SK-N-SH (cell line): Measurements from ENCODE around the gene LRP1. TPM values are rescaled to one million over a fixed set of nuclear protein-coding genes. Genes with fewer than 3 reads are reported as not detected.
A peak's percentile ranks its signal among the peaks of the same experiment; 100 is the strongest.

Source experiments
- CTCF ChIA-PET: fragments of 300-600, 350-600 bp; formaldehyde crosslinking; extraction: SDS; loops from one replicate; lab custom pipeline; 2021; lab: Yijun Ruan, JAX
- POLR2A ChIA-PET: fragments of 350-600 bp; sonication (Branson Sonifier 250); formaldehyde crosslinking; extraction: SDS; loops from one replicate; lab custom pipeline; 2020; ENCODE audit warnings: antibody characterized with exemption, inconsistent platforms; lab: Yijun Ruan, JAX
- DNase-seq: peaks from one replicate; pipeline ENCODE4 v3.0.0; 2012
- H2AFZ ChIP-seq: fragments of 200-600 bp; sonication (generic); 2 replicates; pipeline ENCODE4 v1.8.1; 2016; ENCODE audit warnings: antibody characterized with exemption, mild to moderate bottlenecking, low read depth
- H3F3A ChIP-seq: fragments of 200-600 bp; sonication (generic); replicated peaks from 2 replicates; pipeline ENCODE3; 2016; ENCODE audit warnings: antibody characterized with exemption, mild to moderate bottlenecking; ENCODE audit not compliant: insufficient read depth
- H3K27ac ChIP-seq, 2 experiments: fragments of 200-500 bp in 1 of 2; fragments of 200-600 bp in 1 of 2; sonication (Bioruptor generic) in 1 of 2; sonication (generic), shearing (Covaris generic) in 1 of 2; 2 replicates each; pipeline versions ENCODE4 v1.5.1 to v1.6.1; 2014 to 2016; ENCODE audit warnings: low read depth in 2 of 2, inconsistent platforms in 1 of 2, low read length in 1 of 2, mild to moderate bottlenecking in 1 of 2, mixed read lengths in 1 of 2
- H3K27me3 ChIP-seq: fragments of 200-600 bp; sonication (generic), shearing (Covaris generic); 2 replicates; pipeline ENCODE4 v1.6.1; 2016; ENCODE audit warnings: mixed run types; ENCODE audit not compliant: insufficient read depth
- H3K36me3 ChIP-seq, 2 experiments: fragments of 200-500 bp in 1 of 2; fragments of 200-600 bp in 1 of 2; sonication (Bioruptor generic) in 1 of 2; sonication (generic) in 1 of 2; replicated peaks in 1 of 2; 2 replicates each; pipeline versions ENCODE3 to v1.5.1; 2014 to 2016; ENCODE audit warnings: low read length in 1 of 2, mild to moderate bottlenecking in 1 of 2; ENCODE audit not compliant: insufficient read depth in 2 of 2, control insufficient read depth in 1 of 2
- H3K4me1 ChIP-seq, 2 experiments: fragments of 200-500 bp in 1 of 2; fragments of 200-600 bp in 1 of 2; sonication (Bioruptor generic) in 1 of 2; sonication (generic), shearing (Covaris generic) in 1 of 2; 2 replicates each; pipeline versions ENCODE4 v1.5.1 to v1.6.1; 2014 to 2016; ENCODE audit warnings: low read depth in 1 of 2, low read length in 1 of 2, mixed run types in 1 of 2; ENCODE audit not compliant: insufficient read depth in 2 of 2, control insufficient read depth in 1 of 2
- H3K4me2 ChIP-seq: fragments of 200-600 bp; sonication (generic), shearing (Covaris generic); 2 replicates; pipeline ENCODE4 v1.6.1; 2017; ENCODE audit warnings: mixed run types
- H3K4me3 ChIP-seq, 2 experiments: fragments of 200-500 bp in 1 of 2; fragments of 200-600 bp in 1 of 2; sonication (Bioruptor generic) in 1 of 2; sonication (generic), shearing (Covaris generic) in 1 of 2; 2 replicates each; pipeline versions ENCODE4 v1.5.1 to v1.8.1; 2014 to 2016; ENCODE audit warnings: low read depth in 2 of 2, inconsistent platforms in 1 of 2, low read length in 1 of 2, mild to moderate bottlenecking in 1 of 2, mixed read lengths in 1 of 2, moderate library complexity in 1 of 2
- H3K79me2 ChIP-seq: fragments of 200-600 bp; sonication (generic); 2 replicates; pipeline ENCODE4 v1.8.1; 2017; ENCODE audit warnings: mild to moderate bottlenecking; ENCODE audit not compliant: insufficient read depth
- H3K9ac ChIP-seq: fragments of 200-600 bp; sonication (generic); 2 replicates; pipeline ENCODE4 v1.6.1; 2017; ENCODE audit warnings: mixed run types
- H3K9me2 ChIP-seq: fragments of 200-600 bp; sonication (generic); 2 replicates; pipeline ENCODE4 v1.6.1; 2017; ENCODE audit warnings: mixed run types
- H3K9me3 ChIP-seq: fragments of 200-600 bp; sonication (generic); 2 replicates; pipeline ENCODE4 v1.6.1; 2017; ENCODE audit warnings: mixed run types, mild to moderate bottlenecking, moderate library complexity
- H4K20me1 ChIP-seq: fragments of 200-600 bp; sonication (generic); 2 replicates; pipeline ENCODE4 v1.6.1; 2017; ENCODE audit warnings: mild to moderate bottlenecking, mixed run types; ENCODE audit not compliant: insufficient read depth
- CTCF ChIP-seq: fragments of 200-600 bp; sonication (generic); IDR thresholded peaks from 2 replicates; pipeline ENCODE4 v1.6.1; 2017; ENCODE audit warnings: antibody characterized with exemption, mild to moderate bottlenecking, moderate library complexity
- ELF1 ChIP-seq: IDR thresholded peaks from 2 replicates; pipeline ENCODE4 v1.4.0; 2012
- EZH2phosphoT487 ChIP-seq: fragments of 200-600 bp; sonication (generic); IDR thresholded peaks from 2 replicates; pipeline ENCODE4 v1.6.1; 2017; ENCODE audit warnings: low read depth, mixed run types, mild to moderate bottlenecking, antibody characterized with exemption, moderate library complexity, borderline replicate concordance
- FOXJ3 ChIP-seq: sonication (generic); formaldehyde crosslinking; IDR thresholded peaks from 2 replicates; pipeline ENCODE4 v1.5.1; 2020; ENCODE audit warnings: mild to moderate bottlenecking, missing genetic modification reagents
- GABPA ChIP-seq: IDR thresholded peaks from 2 replicates; pipeline ENCODE4 v1.4.0; 2012; ENCODE audit warnings: low read depth, mild to moderate bottlenecking
- GATA2 ChIP-seq: sonication (generic); formaldehyde crosslinking; IDR thresholded peaks from 2 replicates; pipeline ENCODE4 v1.5.0; 2020; ENCODE audit warnings: mild to moderate bottlenecking, missing genetic modification reagents
- JUND ChIP-seq: IDR thresholded peaks from 2 replicates; pipeline ENCODE4 v1.4.0; 2012
- MEF2A ChIP-seq: IDR thresholded peaks from 2 replicates; pipeline ENCODE4 v1.4.0; 2012; ENCODE audit warnings: low read depth, borderline replicate concordance
- PBX3 ChIP-seq: IDR thresholded peaks from 2 replicates; pipeline ENCODE4; 2012
- RAD21 ChIP-seq: IDR thresholded peaks from 2 replicates; pipeline ENCODE4 v1.6.1; 2012; ENCODE audit warnings: mild to moderate bottlenecking, low read length
- RFX5 ChIP-seq: IDR thresholded peaks from 2 replicates; pipeline ENCODE4 v1.6.1; 2012; ENCODE audit warnings: mild to moderate bottlenecking, improper control_type of control experiment, low read length
- SIN3A ChIP-seq: IDR thresholded peaks from 2 replicates; pipeline ENCODE4 v1.6.1; 2012; ENCODE audit warnings: low read depth, mild to moderate bottlenecking, low read length, moderate library complexity, borderline replicate concordance
- TAF1 ChIP-seq: IDR thresholded peaks from 2 replicates; pipeline ENCODE4 v1.6.1; 2012; ENCODE audit warnings: low read depth, mild to moderate bottlenecking, low read length, moderate library complexity, borderline replicate concordance
- WGBS: methylation state at CpG from one replicate; pipeline ENCODE4 v1.1.6; 2017; ENCODE audit warnings: low lambda C conversion rate; 5-methylcytosine and 5-hydroxymethylcytosine counted together
- polyA plus RNA-seq, 3 experiments: library from polyadenylated mRNA; depleted of rRNA; stranded (reverse); fragments of >200 nt; gene quantifications; 2 replicates each; pipeline ENCODE4 v1.2.3, GENCODE V29; 2012

LRP1 gene
- polyA plus RNA-seq, 1 of the 3 experiments (the other 2 are of a cell fraction), result 55.0 TPM

GRCh38 chr12:57130941-57131340 is 2.7 kb downstream of the LRP1 start:
- TF ChIP-seq GABPA (no peak), FOXJ3 (CRISPR knock-in tag) (no peak), CTCF (no peak), SIN3A (no peak), TAF1 (no peak), MEF2A (no peak), RAD21 (no peak), ELF1 (no peak), RFX5 (no peak), PBX3 (no peak), EZH2phosphoT487 (no peak), GATA2 (CRISPR knock-in tag) (no peak)
- Histone ChIP-seq H3K79me2 (peaks cover 66% of the 10 kb centered on the region), H3K27ac (no peak overlapping the region; a peak in 1 of 4 replicates), H3K27me3 (no peaks in the 10 kb centered on the region), H3K4me2 (peak overlapping the region; percentile 99), H3K9ac (no peak overlapping the region), H4K20me1 (peaks cover 46% of the 10 kb centered on the region), H2AFZ (no peak overlapping the region), H3K9me2 (no peaks in the 10 kb centered on the region), H3F3A (peaks cover 5% of the 10 kb centered on the region), H3K4me3 (peak overlapping the region in 1 of 2 experiments; percentile 96; a peak in 2 of 4 replicates), H3K4me1 (peaks cover 42 to 64% of the 10 kb centered on the region in 2 experiments), H3K36me3 (no peaks in the 10 kb centered on the region), H3K9me3 (no peaks in the 10 kb centered on the region)
- WGBS, result 93% methylated on average over 2 of the region's 2 CpGs
- ChIA-PET CTCF (interaction anchor here (0.6 to 23.5 kb wide), 10 partner anchors 10 to 112 kb away, joined by 3 to 643 read pairs (median 4); no protein-coding TSS in a partner anchor), POLR2A (no interaction called here)
- DNase-seq, result no peak

- ChIA-PET POLR2A (interaction anchor here (0.5 to 1.4 kb wide), 3 partner anchors 15 to 399 kb away, joined by 3 to 7 read pairs (median 3); partner anchors contain the start of gene LRP1-AS), CTCF (interaction anchor here (0.6 to 23.5 kb wide), 12 partner anchors 7 to 302 kb away, joined by 3 to 643 read pairs (median 4); partner anchors contain the start of gene INHBC)
- H3K4me1 ChIP-seq, result peaks cover 46 to 63% of the 10 kb centered on the region in 2 experiments
- peaks cover 53% of the 10 kb centered on the region for H4K20me1 ChIP-seq
- peak; percentile 55 for DNase-seq
- peak overlapping the region; percentile 99 for H3K4me2 ChIP-seq
- H3K9me3 ChIP-seq, result no peaks in the 10 kb centered on the region
- peaks cover 4% of the 10 kb centered on the region for H3F3A ChIP-seq
- WGBS, result 72% methylated on average over 9 of the region's 9 CpGs
- H3K27me3 ChIP-seq, result no peaks in the 10 kb centered on the region
- no peak overlapping the region for H2AFZ ChIP-seq
- no peak for TF ChIP-seq JUND
- TF ChIP-seq GABPA, result peak; percentile 45; the same call in 1 of the 2 replicates
- peak overlapping the region; percentile 30 to 60; a peak in 3 of 4 replicates for H3K27ac ChIP-seq
- H3K4me3 ChIP-seq, result peak overlapping the region in 1 of 2 experiments; percentile 96; a peak in 1 of 4 replicates
- no peak overlapping the region for H3K9ac ChIP-seq
- H3K9me2 ChIP-seq, result no peaks in the 10 kb centered on the region
- H3K79me2 ChIP-seq, result peaks cover 74% of the 10 kb centered on the region
- no peaks in the 10 kb centered on the region for H3K36me3 ChIP-seq
Observed at GRCh38 chr12:57131896-57132744, 3.8 kb downstream of the LRP1 start.
